Stomach smooth muscle (tissue), 2 donors: ENCODE results near the gene ENPP6.

Experiments used
- H3K27ac ChIP-seq: one replicate; pipeline ENCODE4 v1.7.0; 2013; ENCODE audit warnings: mild to moderate bottlenecking, low read length, inconsistent platforms
- H3K27me3 ChIP-seq, 2 donors: one replicate each; pipeline ENCODE4 v1.7.0; 2013; ENCODE audit warnings: low read length in 2 of 2; ENCODE audit not compliant: insufficient read depth in 2 of 2, control insufficient read depth in 1 of 2
- H3K36me3 ChIP-seq, 2 donors: one replicate each; pipeline ENCODE4 v1.7.0; 2013; ENCODE audit warnings: low read length in 2 of 2; ENCODE audit not compliant: control insufficient read depth in 2 of 2, insufficient read depth in 2 of 2
- H3K4me1 ChIP-seq: one replicate; pipeline ENCODE4 v1.7.0; 2013; ENCODE audit warnings: low read length; ENCODE audit not compliant: control insufficient read depth, insufficient read depth
- H3K4me3 ChIP-seq, 2 donors: one replicate each; pipeline ENCODE4 v1.7.0; 2013; ENCODE audit warnings: low read length in 2 of 2
- H3K9ac ChIP-seq, 2 donors: one replicate each; pipeline ENCODE4 v1.7.0; 2013; ENCODE audit warnings: low read length in 2 of 2, mild to moderate bottlenecking in 1 of 2
- H3K9me3 ChIP-seq, 2 donors: one replicate each; pipeline ENCODE4 v1.7.0; 2013; ENCODE audit warnings: low read length in 2 of 2; ENCODE audit not compliant: control insufficient read depth in 2 of 2
- donor health status: healthy.
- donor health status: Pancreatic carcinoma.

ENPP6 gene

GRCh38 chr4:184120549-184121127 lies 97.0 kb downstream of the ENPP6 start:
- no peaks in the 10 kb centered on the region for H3K4me1 ChIP-seq
- H3K27me3 ChIP-seq, result no peaks in the 10 kb centered on the region
- H3K9me3 ChIP-seq, result peaks cover 0 to 6% of the 10 kb centered on the region in 2 donors
- H3K4me3 ChIP-seq, result no peak overlapping the region
- H3K36me3 ChIP-seq, result no peaks in the 10 kb centered on the region
- no peak overlapping the region for H3K9ac ChIP-seq
- no peak overlapping the region for H3K27ac ChIP-seq

- peaks cover 0 to 3% of the 10 kb centered on the region in 2 donors for H3K27me3 ChIP-seq
- no peak overlapping the region for H3K4me3 ChIP-seq
- no peak overlapping the region for H3K27ac ChIP-seq
Measured at GRCh38 chr4:184117662-184118199, 99.9 kb downstream of the ENPP6 start.

GRCh38 chr4:184115399-184115798 lies 102.3 kb downstream of the ENPP6 start:
- peaks cover 0 to 7% of the 10 kb centered on the region in 2 donors for H3K27me3 ChIP-seq
- no peak overlapping the region for H3K4me3 ChIP-seq
- H3K9ac ChIP-seq, result no peak overlapping the region
- no peak overlapping the region for H3K27ac ChIP-seq
- no peaks in the 10 kb centered on the region for H3K36me3 ChIP-seq
- H3K4me1 ChIP-seq, result no peaks in the 10 kb centered on the region
- no peaks in the 10 kb centered on the region for H3K9me3 ChIP-seq

More at GRCh38 chr4:184117662-184118199, 99.9 kb downstream of the ENPP6 start:
- Histone ChIP-seq H3K36me3 (no peaks in the 10 kb centered on the region), H3K4me1 (no peaks in the 10 kb centered on the region), H3K9me3 (no peaks in the 10 kb centered on the region), H3K9ac (no peak overlapping the region)

- no peak overlapping the region for H3K4me3 ChIP-seq
- no peaks in the 10 kb centered on the region for H3K9me3 ChIP-seq
- H3K4me1 ChIP-seq, result no peaks in the 10 kb centered on the region
- no peak overlapping the region for H3K9ac ChIP-seq
- no peaks in the 10 kb centered on the region for H3K36me3 ChIP-seq
- peaks cover 0 to 7% of the 10 kb centered on the region in 2 donors for H3K27me3 ChIP-seq
- H3K27ac ChIP-seq, result no peak overlapping the region
Measured at GRCh38 chr4:184114431-184114830, 103.2 kb downstream of the ENPP6 start.

GRCh38 chr4:184112006-184112550 lies 105.6 kb downstream of the ENPP6 start:
- no peaks in the 10 kb centered on the region for H3K4me1 ChIP-seq
- H3K4me3 ChIP-seq, result no peak overlapping the region
- no peaks in the 10 kb centered on the region for H3K36me3 ChIP-seq
- no peak overlapping the region for H3K9ac ChIP-seq
- peaks cover 0 to 7% of the 10 kb centered on the region in 2 donors for H3K27me3 ChIP-seq
- no peaks in the 10 kb centered on the region for H3K9me3 ChIP-seq
- H3K27ac ChIP-seq, result no peak overlapping the region

GRCh38 chr4:184111233-184111832 lies 106.3 kb downstream of the ENPP6 start:
- peaks cover 0 to 7% of the 10 kb centered on the region in 2 donors for H3K27me3 ChIP-seq
- H3K4me3 ChIP-seq, result no peak overlapping the region
- no peaks in the 10 kb centered on the region for H3K4me1 ChIP-seq
- H3K27ac ChIP-seq, result no peak overlapping the region
- H3K36me3 ChIP-seq, result no peaks in the 10 kb centered on the region
- H3K9me3 ChIP-seq, result no peaks in the 10 kb centered on the region
- no peak overlapping the region for H3K9ac ChIP-seq

GRCh38 chr4:184110452-184111224 lies 107.0 kb downstream of the ENPP6 start:
- Histone ChIP-seq H3K36me3 (no peaks in the 10 kb centered on the region), H3K27ac (no peak overlapping the region), H3K4me1 (no peaks in the 10 kb centered on the region), H3K27me3 (peaks cover 0 to 7% of the 10 kb centered on the region in 2 donors), H3K9ac (no peak overlapping the region), H3K9me3 (no peaks in the 10 kb centered on the region), H3K4me3 (no peak overlapping the region)

GRCh38 chr4:184108006-184108501 lies 109.6 kb downstream of the ENPP6 start:
- H3K4me1 ChIP-seq, result peaks cover 6% of the 10 kb centered on the region
- no peak overlapping the region for H3K9ac ChIP-seq
- H3K36me3 ChIP-seq, result no peaks in the 10 kb centered on the region
- peaks cover 0 to 5% of the 10 kb centered on the region in 2 donors for H3K27me3 ChIP-seq
- H3K9me3 ChIP-seq, result no peaks in the 10 kb centered on the region
- no peak overlapping the region for H3K27ac ChIP-seq
- no peak overlapping the region for H3K4me3 ChIP-seq

- peak overlapping the region; percentile 24 for H3K27ac ChIP-seq
- H3K36me3 ChIP-seq, result no peaks in the 10 kb centered on the region
- H3K9ac ChIP-seq, result no peak overlapping the region
- H3K27me3 ChIP-seq, result peaks cover 0 to 2% of the 10 kb centered on the region in 2 donors
- H3K4me1 ChIP-seq, result peaks cover 6% of the 10 kb centered on the region
- H3K9me3 ChIP-seq, result no peaks in the 10 kb centered on the region
- H3K4me3 ChIP-seq, result no peak overlapping the region
Measured at GRCh38 chr4:184104419-184105101, 113.1 kb downstream of the ENPP6 start.
